Neutrophil (primary cell): Measurements from ENCODE around the gene PIK3CD.
"Not testable (repeated sequence)": the region's sequence is repeated elsewhere in the genome, so short reads cannot be mapped to it uniquely, and the experiment has no call there.

Experiments used
- H3K27ac ChIP-seq: fragments of 200-600 bp; sonication (generic); 2 replicates; pipeline ENCODE4 v1.5.1; 2016; ENCODE audit warnings: mild to moderate bottlenecking, moderate library complexity
- H3K27me3 ChIP-seq: fragments of 200-600 bp; sonication (generic); 2 replicates; pipeline ENCODE4 v1.6.0; 2016; ENCODE audit warnings: mild to moderate bottlenecking
- H3K36me3 ChIP-seq: fragments of 200-600 bp; sonication (generic); 2 replicates; pipeline ENCODE4 v1.5.1; 2017
- H3K4me1 ChIP-seq, 2 experiments: fragments of 200-600 bp in 1 of 2; sonication (generic) in 1 of 2; 1 replicate in 1 of 2; 2 replicates in 1 of 2; pipeline versions ENCODE4 v1.5.1 to v1.6.1; 2013 to 2016; ENCODE audit warnings: low read depth in 1 of 2, low read length in 1 of 2, mild to moderate bottlenecking in 1 of 2, moderate library complexity in 1 of 2; ENCODE audit not compliant: control insufficient read depth in 1 of 2, insufficient read depth in 1 of 2
- H3K4me3 ChIP-seq, 2 experiments: fragments of 200-600 bp in 1 of 2; sonication (generic) in 1 of 2; 1 replicate in 1 of 2; 2 replicates in 1 of 2; pipeline ENCODE4 v1.5.1; 2013 to 2016; ENCODE audit warnings: low read depth in 1 of 2, low read length in 1 of 2, mild to moderate bottlenecking in 1 of 2, moderate library complexity in 1 of 2
- H3K9me3 ChIP-seq: fragments of 200-600 bp; sonication (generic); 2 replicates; pipeline ENCODE4 v1.5.1; 2016
- TF ChIP-seq, protein P1 (sequence below): fragments of 200-600 bp; sonication (generic); IDR thresholded peaks from 2 replicates; pipeline ENCODE4 v1.5.1; 2016; ENCODE audit warnings: antibody characterized with exemption

Gene PIK3CD

GRCh38 chr1:9615316-9616063, 36.0 kb upstream of the PIK3CD start:
- TF ChIP-seq, protein P1, sequence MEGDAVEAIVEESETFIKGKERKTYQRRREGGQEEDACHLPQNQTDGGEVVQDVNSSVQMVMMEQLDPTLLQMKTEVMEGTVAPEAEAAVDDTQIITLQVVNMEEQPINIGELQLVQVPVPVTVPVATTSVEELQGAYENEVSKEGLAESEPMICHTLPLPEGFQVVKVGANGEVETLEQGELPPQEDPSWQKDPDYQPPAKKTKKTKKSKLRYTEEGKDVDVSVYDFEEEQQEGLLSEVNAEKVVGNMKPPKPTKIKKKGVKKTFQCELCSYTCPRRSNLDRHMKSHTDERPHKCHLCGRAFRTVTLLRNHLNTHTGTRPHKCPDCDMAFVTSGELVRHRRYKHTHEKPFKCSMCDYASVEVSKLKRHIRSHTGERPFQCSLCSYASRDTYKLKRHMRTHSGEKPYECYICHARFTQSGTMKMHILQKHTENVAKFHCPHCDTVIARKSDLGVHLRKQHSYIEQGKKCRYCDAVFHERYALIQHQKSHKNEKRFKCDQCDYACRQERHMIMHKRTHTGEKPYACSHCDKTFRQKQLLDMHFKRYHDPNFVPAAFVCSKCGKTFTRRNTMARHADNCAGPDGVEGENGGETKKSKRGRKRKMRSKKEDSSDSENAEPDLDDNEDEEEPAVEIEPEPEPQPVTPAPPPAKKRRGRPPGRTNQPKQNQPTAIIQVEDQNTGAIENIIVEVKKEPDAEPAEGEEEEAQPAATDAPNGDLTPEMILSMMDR, result peak; percentile 12
- Histone ChIP-seq H3K9me3 (no peaks in the 10 kb centered on the region), H3K4me3 (no peak overlapping the region), H3K36me3 (peaks cover 3% of the 10 kb centered on the region), H3K27me3 (no peaks in the 10 kb centered on the region), H3K4me1 (no peaks in the 10 kb centered on the region), H3K27ac (no peak overlapping the region)

DNA sequence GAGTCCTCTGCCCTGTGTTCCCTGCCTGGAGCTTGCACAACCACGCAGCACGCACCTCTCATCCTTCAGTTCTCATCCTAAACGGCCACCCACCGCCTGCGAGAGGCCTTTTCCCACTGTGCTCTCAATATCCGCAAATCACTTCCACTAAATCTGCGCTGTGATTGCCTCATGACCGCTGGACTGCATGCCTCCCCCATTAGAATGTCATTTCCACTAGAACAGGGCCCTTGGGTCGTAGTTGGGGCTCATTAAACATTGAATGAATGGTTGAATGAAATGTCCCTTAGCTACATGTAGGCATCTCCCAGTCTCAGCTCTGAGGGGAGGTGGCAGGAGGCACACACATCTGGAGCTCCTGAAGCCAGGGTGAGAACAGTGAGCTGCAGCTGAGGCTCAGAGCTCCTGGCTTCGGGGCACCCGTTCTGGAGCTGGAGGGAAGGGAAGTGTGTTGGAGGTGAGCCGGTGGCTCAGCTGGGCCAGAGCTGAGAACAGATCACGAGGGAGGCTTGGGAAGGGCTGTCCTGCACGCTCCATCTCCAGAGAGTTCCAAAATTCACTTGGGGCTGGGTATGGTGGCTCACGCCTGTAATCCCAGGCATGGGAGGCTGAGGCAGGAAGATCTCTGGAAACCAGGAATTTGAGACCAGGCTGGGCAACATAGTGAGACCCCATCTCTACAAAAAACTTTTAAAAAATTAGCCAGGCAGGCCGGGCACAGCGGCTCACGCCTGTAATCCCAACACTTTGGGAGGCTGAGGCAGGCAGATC, 32.4 kb upstream of the PIK3CD start:
- H3K27me3 ChIP-seq, result no peaks in the 10 kb centered on the region
- TF ChIP-seq, protein P1, result no peak
- H3K27ac ChIP-seq, result no peak overlapping the region
- H3K4me3 ChIP-seq, result no peak overlapping the region
- H3K36me3 ChIP-seq, result no peaks in the 10 kb centered on the region
- no peaks in the 10 kb centered on the region for H3K4me1 ChIP-seq
- no peaks in the 10 kb centered on the region for H3K9me3 ChIP-seq

- Histone ChIP-seq H3K36me3 (no peaks in the 10 kb centered on the region), H3K27me3 (peaks cover 5% of the 10 kb centered on the region), H3K4me3 (no peak overlapping the region), H3K9me3 (no peaks in the 10 kb centered on the region), H3K4me1 (peaks cover 0 to under 1% of the 10 kb centered on the region in 2 experiments), H3K27ac (no peak overlapping the region)
- TF ChIP-seq, protein P1, result no peak
These were observed 30.5 kb upstream of the PIK3CD start for GRCh38 chr1:9621032-9621431.

DNA sequence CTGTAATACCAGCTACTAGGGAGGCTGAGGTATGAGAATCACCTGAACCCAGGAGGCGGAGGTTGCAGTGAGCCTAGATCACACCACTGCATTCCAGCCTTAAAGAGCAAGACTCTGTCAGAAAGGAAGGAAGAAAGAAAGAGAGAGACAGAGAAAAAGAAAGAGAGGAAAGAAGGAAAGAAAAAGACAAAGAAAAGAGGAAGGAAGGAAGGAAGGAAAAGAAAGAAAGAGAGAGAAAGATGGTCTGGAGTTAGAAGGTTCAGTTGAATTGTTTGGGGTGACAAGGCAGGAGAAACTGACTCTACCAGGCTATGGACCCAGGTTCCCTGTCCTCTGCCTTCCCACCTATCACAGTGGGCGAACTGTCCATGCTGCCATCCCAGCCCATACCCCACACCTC, 27.4 kb upstream of the PIK3CD start:
- H3K27me3 ChIP-seq, result peaks cover 10% of the 10 kb centered on the region
- no peaks in the 10 kb centered on the region for H3K36me3 ChIP-seq
- H3K27ac ChIP-seq, result no peak overlapping the region
- H3K4me3 ChIP-seq, result no peak overlapping the region
- H3K4me1 ChIP-seq, result peaks cover 30 to 31% of the 10 kb centered on the region in 2 experiments
- no peaks in the 10 kb centered on the region for H3K9me3 ChIP-seq
- TF ChIP-seq, protein P1, result no peak

DNA sequence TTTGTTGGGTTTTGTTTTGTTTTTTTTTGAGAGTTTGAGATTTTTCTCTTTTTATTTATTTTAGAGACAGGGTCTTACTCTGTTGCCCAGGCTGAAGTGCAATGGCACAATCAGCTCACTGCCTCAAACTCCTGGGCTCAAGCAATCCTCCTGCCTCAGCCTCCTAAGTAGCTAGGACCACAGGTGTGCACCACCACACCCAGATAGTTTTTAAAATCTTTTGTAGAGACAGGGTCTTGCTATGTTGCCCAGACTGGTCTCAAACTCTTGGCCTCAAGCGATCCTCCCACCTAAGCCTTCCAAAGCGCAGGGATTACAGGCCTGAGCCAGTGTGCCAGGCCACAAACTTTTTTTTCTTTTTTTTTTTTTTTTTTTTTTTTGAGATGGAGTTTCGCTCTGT, 26.5 kb upstream of the PIK3CD start:
- not testable (repeated sequence) for H3K27ac ChIP-seq, H3K9me3 ChIP-seq, H3K4me3 ChIP-seq, H3K27me3 ChIP-seq, H3K36me3 ChIP-seq
- H3K4me1 ChIP-seq, result peaks cover 39 to 40% of the 10 kb centered on the region in 2 experiments

DNA sequence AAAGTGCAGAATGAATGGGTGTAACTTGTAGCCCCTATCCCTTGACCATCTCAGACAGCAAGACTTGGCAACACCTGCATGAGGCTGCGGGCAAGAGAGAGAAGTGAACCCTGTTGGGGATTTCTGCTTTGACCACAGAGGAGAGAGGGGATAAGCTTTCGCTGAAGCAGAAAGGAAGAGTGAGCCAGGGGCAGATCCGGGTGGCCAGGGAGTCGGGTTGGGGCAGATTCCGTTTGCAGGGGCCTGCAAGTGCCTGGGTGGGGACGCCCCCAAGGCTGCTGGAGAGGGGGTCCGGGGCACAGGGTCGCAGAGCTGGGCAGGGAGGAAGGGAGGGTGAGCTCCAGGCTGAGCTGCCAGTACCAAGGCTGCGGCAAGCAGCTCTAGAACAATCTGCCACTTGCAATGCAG, 25.3 kb upstream of the PIK3CD start:
- Histone ChIP-seq H3K4me3 (peak overlapping the region in 1 of 2 experiments; percentile 68), H3K27ac (peak overlapping the region; percentile 97), H3K36me3 (no peaks in the 10 kb centered on the region), H3K27me3 (peaks cover 10% of the 10 kb centered on the region), H3K4me1 (peaks cover 51% of the 10 kb centered on the region in 2 experiments), H3K9me3 (no peaks in the 10 kb centered on the region)
- TF ChIP-seq, protein P1, result no peak
